Astrocyte of the spinal cord (primary cell): ENCODE results near the gene RRM1.
A peak's percentile ranks its signal among the peaks of the same experiment; 100 is the strongest.

Source experiments
- DNase-seq: peaks from one replicate; pipeline ENCODE4 v3.0.0; 2011; ENCODE audit warnings: low read depth, low spot score
- H3K4me3 ChIP-seq: 2 replicates; pipeline ENCODE4 v1.5.1; 2011; ENCODE audit warnings: low read depth, mild to moderate bottlenecking, low read length, moderate library complexity
- CTCF ChIP-seq: IDR thresholded peaks from 2 replicates; pipeline ENCODE4 v1.5.1; 2012; ENCODE audit warnings: low read depth, mild to moderate bottlenecking, low read length, inconsistent platforms
- in situ Hi-C: cut with HindIII; loops from 2 replicates; pipeline ENCODE4 v1.10.0; 2017; ENCODE audit warnings: low sequenced_read_pairs

RRM1 gene

GRCh38 chr11:4102711-4103110 is 8.1 kb downstream of the RRM1 start:
- no peak for TF ChIP-seq CTCF
- H3K4me3 ChIP-seq = no peak overlapping the region
- DNase-seq = no peak
- in situ Hi-C loops = no loop called here

GRCh38 chr11:4103269-4103668 is 8.7 kb downstream of the RRM1 start:
- H3K4me3 ChIP-seq = no peak overlapping the region
- no peak for TF ChIP-seq CTCF
- in situ Hi-C loops = no loop called here
- DNase-seq = no peak

- no peak for TF ChIP-seq CTCF
- no peak overlapping the region for H3K4me3 ChIP-seq
- in situ Hi-C loops = no loop called here
- DNase-seq = no peak
Measured at GRCh38 chr11:4105916-4106315, 11.3 kb downstream of the RRM1 start.

GRCh38 chr11:4111834-4112233 is 17.2 kb downstream of the RRM1 start:
- no peak overlapping the region for H3K4me3 ChIP-seq
- no peak for TF ChIP-seq CTCF
- DNase-seq = no peak
- in situ Hi-C loops = no loop called here

GRCh38 chr11:4115128-4115527 is 20.5 kb downstream of the RRM1 start:
- DNase-seq = no peak
- no peak overlapping the region for H3K4me3 ChIP-seq
- no peak for TF ChIP-seq CTCF
- in situ Hi-C loops = no loop called here

GRCh38 chr11:4118107-4118506 is 23.5 kb downstream of the RRM1 start:
- DNase-seq = peak; percentile 27
- in situ Hi-C loops = no loop called here
- H3K4me3 ChIP-seq = no peak overlapping the region
- TF ChIP-seq CTCF = no peak

GRCh38 chr11:4123218-4123617 is 28.6 kb downstream of the RRM1 start:
- DNase-seq = no peak

More at GRCh38 chr11:4123218-4123617, 28.6 kb downstream of the RRM1 start:
- H3K4me3 ChIP-seq = no peak overlapping the region
- TF ChIP-seq CTCF = no peak
- in situ Hi-C loops = no loop called here
